Measurements from ENCODE around the gene PDZD2.

GRCh38 chr5:32092938-32093812 is 454.2 kb downstream of the PDZD2 start:
- no peak for TF ChIP-seq EZH2 (IDR thresholded peaks at IDR 0.05)
- no peak for TF ChIP-seq POLR2A (IDR thresholded peaks at IDR 0.05; ENCODE audit: borderline replicate concordance, extremely low read depth, insufficient read depth, insufficient read length)
- no peak for TF ChIP-seq POLR2AphosphoS5 (IDR thresholded peaks at IDR 0.05; ENCODE audit: low read depth, low read length)
